Bronchial epithelial cell (primary cell): Measurements from ENCODE around the gene PRSS3. TPM values are rescaled to one million over a fixed set of nuclear protein-coding genes. Genes with fewer than 3 reads are reported as not detected.
"Not testable (repeated sequence)": the region's sequence is repeated elsewhere in the genome, so short reads cannot be mapped to it uniquely, and the experiment has no call there.

Source experiments
- DNase-seq: peaks from one replicate; pipeline ENCODE4 v3.0.0-alpha.2; 2010; ENCODE audit warnings: low read depth
- FAIRE-seq: peaks from 2 replicates; lab custom pipeline; 2011; peaks lifted over from hg19 to GRCh38; lab: Jason Lieb, UNC
- H3K27me3 ChIP-seq: 2 replicates; pipeline ENCODE4 v1.5.1; 2011; ENCODE audit warnings: low read length; ENCODE audit not compliant: control insufficient read depth, insufficient read depth
- H3K36me3 ChIP-seq: 2 replicates; pipeline ENCODE4 v1.5.1; 2011; ENCODE audit warnings: low read length; ENCODE audit not compliant: control insufficient read depth, insufficient read depth
- H3K4me3 ChIP-seq: 2 replicates; pipeline ENCODE4 v1.5.1; 2011; ENCODE audit warnings: mild to moderate bottlenecking, low read depth, low read length, control low read depth
- CTCF ChIP-seq: IDR thresholded peaks from 2 replicates; pipeline ENCODE4 v1.5.1; 2011; ENCODE audit warnings: mild to moderate bottlenecking, moderate library complexity, low read length, control low read depth, inconsistent platforms; ENCODE audit not compliant: insufficient read depth, severe bottlenecking
- total RNA-seq: library from RNA; depleted of rRNA; stranded (reverse); fragments of >200 nt; gene quantifications from 2 replicates; pipeline ENCODE4 v1.2.1, GENCODE V29; 2014

The PRSS3 gene
- total RNA-seq, 1 donor from 2014 or later: 95.6 TPM

GRCh38 chr9:33752130-33752637, 43.2 kb upstream of the PRSS3 start:
- no peak for FAIRE-seq
- H3K27me3 ChIP-seq: no peaks in the 10 kb centered on the region
- H3K4me3 ChIP-seq: no peak overlapping the region
- DNase-seq: no peak
- no peak for TF ChIP-seq CTCF
- H3K36me3 ChIP-seq: no peaks in the 10 kb centered on the region

- not testable (repeated sequence) for H3K27me3 ChIP-seq, H3K4me3 ChIP-seq, H3K36me3 ChIP-seq, FAIRE-seq, DNase-seq
Observed at GRCh38 chr9:33752789-33753188, 42.6 kb upstream of the PRSS3 start.

- not testable (repeated sequence) for H3K4me3 ChIP-seq, H3K36me3 ChIP-seq, H3K27me3 ChIP-seq
- DNase-seq: peak; percentile 93
- peak; percentile 98 for FAIRE-seq
Observed at GRCh38 chr9:33759648-33760047, 35.7 kb upstream of the PRSS3 start.

- no peak for FAIRE-seq
- DNase-seq: no peak
- Histone ChIP-seq H3K27me3 (no peaks in the 10 kb centered on the region), H3K4me3 (no peak overlapping the region), H3K36me3 (no peaks in the 10 kb centered on the region)
- no peak for TF ChIP-seq CTCF
Observed at GRCh38 chr9:33762343-33762742, 33.0 kb upstream of the PRSS3 start.

- not testable (repeated sequence) for H3K36me3 ChIP-seq, FAIRE-seq, H3K27me3 ChIP-seq, H3K4me3 ChIP-seq
- DNase-seq: peak; percentile 98
Observed at GRCh38 chr9:33763709-33764108, 31.7 kb upstream of the PRSS3 start.

GRCh38 chr9:33765411-33765810, 29.9 kb upstream of the PRSS3 start:
- Histone ChIP-seq H3K36me3 (no peaks in the 10 kb centered on the region), H3K4me3 (no peak overlapping the region), H3K27me3 (no peaks in the 10 kb centered on the region)
- FAIRE-seq (no peak), DNase-seq (peak; percentile 94)
- no peak for TF ChIP-seq CTCF

GRCh38 chr9:33770156-33770880, 25.0 kb upstream of the PRSS3 start:
- not testable (repeated sequence) for H3K4me3 ChIP-seq, H3K36me3 ChIP-seq, H3K27me3 ChIP-seq
- FAIRE-seq (peak; percentile 93), DNase-seq (peak; percentile 76)

- H3K4me3 ChIP-seq, H3K36me3 ChIP-seq, DNase-seq, H3K27me3 ChIP-seq, FAIRE-seq: not testable (repeated sequence)
Observed at GRCh38 chr9:33773135-33773534, 22.2 kb upstream of the PRSS3 start.

- H3K27me3 ChIP-seq, H3K36me3 ChIP-seq, FAIRE-seq, H3K4me3 ChIP-seq: not testable (repeated sequence)
- peak; percentile 45 for DNase-seq
Observed at GRCh38 chr9:33774074-33774659, 21.2 kb upstream of the PRSS3 start.
